Measurements from ENCODE around the gene HK1. TPM values are rescaled to one million over a fixed set of nuclear protein-coding genes. Genes with fewer than 3 reads are reported as not detected.

The HK1 gene
- total and polyA plus RNA-seq, 2 donors (not counting 1 experiment from before 2014, with no cell fraction given), result 24.7 to 40.8 TPM

DNA sequence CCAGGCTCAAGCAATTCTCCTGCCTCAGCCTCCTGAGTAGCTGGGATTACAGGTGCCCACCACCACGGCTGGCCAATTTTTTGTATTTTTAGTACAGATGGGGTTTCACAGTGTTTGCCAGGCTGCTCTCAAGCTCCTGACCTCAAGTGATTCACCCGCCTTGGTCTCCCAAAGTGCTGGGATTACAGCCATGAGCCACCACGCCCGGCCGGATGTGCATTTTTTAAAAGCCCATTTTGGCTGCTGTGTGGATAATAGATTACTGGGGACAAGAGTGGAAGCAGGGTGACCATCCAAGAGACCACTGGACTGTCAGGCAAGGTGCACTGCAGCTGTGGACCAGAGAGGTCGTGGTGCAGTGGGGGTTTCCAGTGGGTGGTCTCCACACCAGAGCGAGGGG is 36.7 kb upstream of the HK1 start:
- H3K27me3 ChIP-seq (replicated peaks in 1 of 4; ENCODE audit: control extremely low read depth in 1 of 4, control insufficient read depth in 3 of 4, insufficient read depth in 4 of 4, low read length in 3 of 4), result no peaks in the 10 kb centered on the region
- no peak overlapping the region for H3K27ac ChIP-seq (ENCODE audit: low read length in 2 of 2)
- no peaks in the 10 kb centered on the region for H3K36me3 ChIP-seq (replicated peaks in 1 of 2; ENCODE audit: control extremely low read depth in 1 of 2, control insufficient read depth in 1 of 2, extremely low read depth in 1 of 2, insufficient read depth in 2 of 2, low read length in 1 of 2)
- no peak overlapping the region for H3K4me3 ChIP-seq (ENCODE audit: control extremely low read depth in 1 of 5, extremely low read depth in 1 of 5, insufficient read depth in 1 of 5, low read depth in 2 of 5, low read length in 4 of 5)
- DNase-seq, result no peak
- H3K79me2 ChIP-seq (ENCODE audit: control insufficient read depth, insufficient read depth, low read length), result no peaks in the 10 kb centered on the region
- no peaks in the 10 kb centered on the region for H3K9me3 ChIP-seq (ENCODE audit: control extremely low read depth in 1 of 3, control insufficient read depth in 2 of 3, insufficient read depth in 1 of 3, low read length in 2 of 3)
- ATAC-seq (ENCODE audit: low read depth), result no peak
- no peak for TF ChIP-seq EZH2 (IDR thresholded peaks at IDR 0.05; ENCODE audit: borderline replicate concordance, insufficient read depth, low read depth, low read length, poor library complexity, severe bottlenecking)
- TF ChIP-seq, protein P1, sequence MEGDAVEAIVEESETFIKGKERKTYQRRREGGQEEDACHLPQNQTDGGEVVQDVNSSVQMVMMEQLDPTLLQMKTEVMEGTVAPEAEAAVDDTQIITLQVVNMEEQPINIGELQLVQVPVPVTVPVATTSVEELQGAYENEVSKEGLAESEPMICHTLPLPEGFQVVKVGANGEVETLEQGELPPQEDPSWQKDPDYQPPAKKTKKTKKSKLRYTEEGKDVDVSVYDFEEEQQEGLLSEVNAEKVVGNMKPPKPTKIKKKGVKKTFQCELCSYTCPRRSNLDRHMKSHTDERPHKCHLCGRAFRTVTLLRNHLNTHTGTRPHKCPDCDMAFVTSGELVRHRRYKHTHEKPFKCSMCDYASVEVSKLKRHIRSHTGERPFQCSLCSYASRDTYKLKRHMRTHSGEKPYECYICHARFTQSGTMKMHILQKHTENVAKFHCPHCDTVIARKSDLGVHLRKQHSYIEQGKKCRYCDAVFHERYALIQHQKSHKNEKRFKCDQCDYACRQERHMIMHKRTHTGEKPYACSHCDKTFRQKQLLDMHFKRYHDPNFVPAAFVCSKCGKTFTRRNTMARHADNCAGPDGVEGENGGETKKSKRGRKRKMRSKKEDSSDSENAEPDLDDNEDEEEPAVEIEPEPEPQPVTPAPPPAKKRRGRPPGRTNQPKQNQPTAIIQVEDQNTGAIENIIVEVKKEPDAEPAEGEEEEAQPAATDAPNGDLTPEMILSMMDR (IDR thresholded peaks at IDR 0.05), result no peak
- ChIA-PET CTCF (interaction anchor here (1.9 to 13.2 kb wide), 2 partner anchors 13 to 150 kb away, joined by 7 to 281 read pairs; no protein-coding TSS in a partner anchor), POLR2A (no interaction called here)
- H3K27ac Mint-ChIP-seq, result no peak overlapping the region
- H3K27me3 Mint-ChIP-seq, result no peaks in the 10 kb centered on the region
- H3K4me3 Mint-ChIP-seq, result no peak overlapping the region
- no peak overlapping the region for H3K9ac ChIP-seq (ENCODE audit: low read length)
- peaks cover 0 to 3% of the 10 kb centered on the region in 2 donors for H3K4me1 ChIP-seq (ENCODE audit: control insufficient read depth in 2 of 2, insufficient read depth in 2 of 2, low read length in 2 of 2)
- 93% methylated on average over 6 of the region's 7 CpGs for WGBS (ENCODE audit: insufficient coverage)
- intact Hi-C loops (cut with micrococcal nuclease), result no loop called here
- H3K4me1 Mint-ChIP-seq, result no peaks in the 10 kb centered on the region
- no peak overlapping the region for H3K4me2 ChIP-seq (replicated peaks; ENCODE audit: low read depth, low read length, poor library complexity, severe bottlenecking)
- no peaks in the 10 kb centered on the region for H3K9me3 Mint-ChIP-seq (ENCODE audit: insufficient read depth)
- H2AFZ ChIP-seq (ENCODE audit: insufficient read depth, low read depth, low read length, poor library complexity, severe bottlenecking), result no peak overlapping the region
- H4K20me1 ChIP-seq (ENCODE audit: control insufficient read depth, insufficient read depth, low read length, poor library complexity, severe bottlenecking), result no peaks in the 10 kb centered on the region

DNA sequence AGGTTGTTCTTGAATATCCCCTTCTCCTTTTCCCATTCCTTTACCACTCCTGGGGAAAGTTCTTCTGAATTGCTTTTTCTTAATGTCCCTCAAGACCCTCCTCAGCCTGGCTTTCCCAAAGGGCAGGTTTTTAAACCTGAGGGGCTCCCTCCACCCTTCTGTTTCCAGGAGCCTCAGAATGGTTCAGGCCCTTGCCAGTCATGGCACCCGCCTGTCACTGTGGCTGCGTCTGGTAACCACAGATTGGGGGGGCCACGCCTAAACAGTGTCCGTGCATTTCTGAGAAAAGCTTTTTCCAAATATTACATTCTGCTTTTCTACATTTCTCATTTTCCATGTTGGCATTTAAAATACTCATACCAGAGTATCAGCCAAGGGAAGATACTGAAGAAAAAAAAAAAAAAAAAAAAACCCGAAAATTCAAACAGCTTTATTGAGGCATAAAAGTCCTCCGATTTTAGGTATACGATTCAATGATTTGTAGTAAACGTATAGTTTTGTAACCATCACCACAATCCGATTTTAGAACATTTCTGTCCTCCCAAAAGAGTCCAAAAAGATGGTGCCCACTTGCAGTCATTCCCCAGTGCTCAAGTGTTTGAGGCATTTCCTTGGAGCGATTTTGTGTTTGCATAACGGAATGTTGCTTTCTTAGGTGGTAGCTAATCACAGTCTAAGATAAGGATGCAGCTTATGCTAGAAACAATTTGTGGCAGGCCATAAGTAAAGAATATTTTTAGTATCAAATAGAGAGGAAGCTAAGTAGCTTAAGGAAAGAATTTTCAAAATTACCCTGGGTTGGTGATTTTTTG is 36.0 kb upstream of the HK1 start:
- H3K36me3 ChIP-seq (replicated peaks in 1 of 2; ENCODE audit: control extremely low read depth in 1 of 2, control insufficient read depth in 1 of 2, extremely low read depth in 1 of 2, insufficient read depth in 2 of 2, low read length in 1 of 2), result no peaks in the 10 kb centered on the region
- H3K4me2 ChIP-seq (replicated peaks; ENCODE audit: low read depth, low read length, poor library complexity, severe bottlenecking), result no peak overlapping the region
- ChIA-PET POLR2A (interaction anchor here (0.5 kb wide), 1 partner anchor 925 kb away, joined by 3 read pairs; no protein-coding TSS in a partner anchor), CTCF (interaction anchor here (1.4 to 13.2 kb wide), 3 partner anchors 13 to 166 kb away, joined by 5 to 281 read pairs (median 7); no protein-coding TSS in a partner anchor)
- TF ChIP-seq EZH2 (IDR thresholded peaks at IDR 0.05; ENCODE audit: borderline replicate concordance, insufficient read depth, low read depth, low read length, poor library complexity, severe bottlenecking), result no peak
- TF ChIP-seq, protein P1 (IDR thresholded peaks at IDR 0.05), result no peak
- H3K4me3 Mint-ChIP-seq, result no peak overlapping the region
- H3K4me3 ChIP-seq (ENCODE audit: control extremely low read depth in 1 of 5, extremely low read depth in 1 of 5, insufficient read depth in 1 of 5, low read depth in 2 of 5, low read length in 4 of 5), result no peak overlapping the region
- DNase-seq (no peak), ATAC-seq (ENCODE audit: low read depth) (no peak)
- H3K27ac Mint-ChIP-seq, result no peak overlapping the region
- intact Hi-C loops (cut with micrococcal nuclease), result no loop called here
- H3K79me2 ChIP-seq (ENCODE audit: control insufficient read depth, insufficient read depth, low read length), result no peaks in the 10 kb centered on the region
- H3K9me3 Mint-ChIP-seq (ENCODE audit: insufficient read depth), result no peaks in the 10 kb centered on the region
- no peaks in the 10 kb centered on the region for H3K27me3 Mint-ChIP-seq
- H3K27ac ChIP-seq (ENCODE audit: low read length in 2 of 2), result no peak overlapping the region
- no peak overlapping the region for H3K9ac ChIP-seq (ENCODE audit: low read length)
- no peak overlapping the region for H2AFZ ChIP-seq (ENCODE audit: insufficient read depth, low read depth, low read length, poor library complexity, severe bottlenecking)
- H3K4me1 ChIP-seq (ENCODE audit: control insufficient read depth in 2 of 2, insufficient read depth in 2 of 2, low read length in 2 of 2), result peaks cover 0 to 3% of the 10 kb centered on the region in 2 donors
- H3K9me3 ChIP-seq (ENCODE audit: control extremely low read depth in 1 of 3, control insufficient read depth in 2 of 3, insufficient read depth in 1 of 3, low read length in 2 of 3), result no peaks in the 10 kb centered on the region
- 97% methylated on average over 8 of the region's 11 CpGs for WGBS (ENCODE audit: insufficient coverage)
- H4K20me1 ChIP-seq (ENCODE audit: control insufficient read depth, insufficient read depth, low read length, poor library complexity, severe bottlenecking), result no peaks in the 10 kb centered on the region
- no peaks in the 10 kb centered on the region for H3K27me3 ChIP-seq (replicated peaks in 1 of 4; ENCODE audit: control extremely low read depth in 1 of 4, control insufficient read depth in 3 of 4, insufficient read depth in 4 of 4, low read length in 3 of 4)
- H3K4me1 Mint-ChIP-seq, result no peaks in the 10 kb centered on the region
